Endothelial cell of umbilical vein (primary cell): ENCODE data around the gene GRK1. TPM values are rescaled to one million over a fixed set of nuclear protein-coding genes. Genes with fewer than 3 reads are reported as not detected.

Experiments
- BruUV-seq: library from RNA; stranded (reverse); fragments of 400-500 nt; replicated peaks from 2 replicates; lab custom pipeline; 2021; lab: Mats Ljungman, UMichigan
- CTCF ChIA-PET: fragments of 300-600, 350-600 bp; sonication (Branson Sonifier 250); formaldehyde crosslinking; loops from one replicate; lab custom pipeline; 2021; ENCODE audit warnings: antibody characterized with exemption, inconsistent platforms; lab: Charles Lee
- POLR2A ChIA-PET: fragments of 300-600, 350-600 bp; sonication (Branson Sonifier 250); formaldehyde crosslinking; loops from one replicate; lab custom pipeline; 2021; ENCODE audit warnings: antibody characterized with exemption, inconsistent platforms; lab: Charles Lee
- DNase-seq: peaks from one replicate; pipeline ENCODE4 v3.0.0-alpha.2; 2011; ENCODE audit warnings: low read depth, low spot score
- FAIRE-seq: peaks from 2 replicates; lab custom pipeline; 2011; peaks lifted over from hg19 to GRCh38; lab: Jason Lieb, UNC
- H2AFZ ChIP-seq: 2 replicates; pipeline ENCODE4 v1.6.0; 2012; ENCODE audit warnings: low read depth, low read length, control low read depth, inconsistent platforms
- H3K27ac ChIP-seq: 2 replicates; pipeline ENCODE4 v1.5.1; 2011; ENCODE audit warnings: low read depth, mild to moderate bottlenecking, control low read depth, low read length, moderate library complexity; ENCODE audit not compliant: insufficient read depth
- H3K27me3 ChIP-seq, 2 experiments: 2 replicates each; pipeline versions ENCODE4 v1.6.0 to v1.6.1; 2011; ENCODE audit warnings: low read length in 2 of 2, mixed read lengths in 1 of 2; ENCODE audit not compliant: control insufficient read depth in 2 of 2, insufficient read depth in 2 of 2
- H3K36me3 ChIP-seq, 2 experiments: 2 replicates in 1 of 2; 3 replicates in 1 of 2; pipeline ENCODE4 v1.5.1; 2011; ENCODE audit warnings: low read length in 2 of 2, mild to moderate bottlenecking in 1 of 2, moderate library complexity in 1 of 2; ENCODE audit not compliant: control insufficient read depth in 2 of 2, insufficient read depth in 2 of 2; ENCODE audit errors: extremely low read depth in 1 of 2
- H3K4me1 ChIP-seq: 3 replicates; pipeline ENCODE4 v1.5.1; 2011; ENCODE audit warnings: mild to moderate bottlenecking, low read length; ENCODE audit not compliant: control insufficient read depth, insufficient read depth; ENCODE audit errors: extremely low read depth
- H3K4me2 ChIP-seq: 2 replicates; pipeline ENCODE4 v1.6.1; 2011; ENCODE audit warnings: low read length, control low read depth, mixed read lengths; ENCODE audit not compliant: insufficient read depth
- H3K4me3 ChIP-seq, 3 experiments: fragments of 200-600 bp in 1 of 3; sonication (generic), shearing (Covaris generic) in 1 of 3; replicated peaks in 1 of 3; 2 replicates each; pipeline ENCODE4 v1.5.1; 2011 to 2016; ENCODE audit warnings: control low read depth in 3 of 3, low read length in 3 of 3, mild to moderate bottlenecking in 2 of 3, inconsistent platforms in 1 of 3, low read depth in 1 of 3, moderate library complexity in 1 of 3; ENCODE audit not compliant: insufficient read depth in 1 of 3
- H3K79me2 ChIP-seq: 2 replicates; pipeline ENCODE4 v1.6.0; 2012; ENCODE audit warnings: low read length, inconsistent platforms; ENCODE audit not compliant: control insufficient read depth, insufficient read depth
- H3K9ac ChIP-seq: replicated peaks from 2 replicates; pipeline ENCODE3; 2011; ENCODE audit warnings: low read length, control low read depth; ENCODE audit not compliant: insufficient read depth; ENCODE audit errors: extremely low read depth
- H3K9me1 ChIP-seq: replicated peaks from 3 replicates; pipeline ENCODE4 v1.6.0; 2011; ENCODE audit warnings: mild to moderate bottlenecking, low read length; ENCODE audit not compliant: control insufficient read depth, insufficient read depth; ENCODE audit errors: extremely low read depth
- H3K9me3 ChIP-seq: replicated peaks from 2 replicates; pipeline ENCODE4 v1.5.1; 2012; ENCODE audit warnings: low read length, inconsistent platforms; ENCODE audit not compliant: control insufficient read depth, insufficient read depth
- H4K20me1 ChIP-seq: replicated peaks from 2 replicates; pipeline ENCODE3; 2011; ENCODE audit warnings: mild to moderate bottlenecking, low read length; ENCODE audit not compliant: control insufficient read depth, insufficient read depth; ENCODE audit errors: extremely low read depth
- EZH2 ChIP-seq: IDR thresholded peaks from 2 replicates; pipeline ENCODE4 v1.6.1; 2012; ENCODE audit warnings: borderline replicate concordance, low read depth, mild to moderate bottlenecking, moderate library complexity, low read length, inconsistent platforms; ENCODE audit not compliant: severe bottlenecking
- FOS ChIP-seq: IDR thresholded peaks from 2 replicates; pipeline ENCODE4 v1.6.1; 2011; ENCODE audit warnings: mild to moderate bottlenecking, low read length, moderate library complexity, borderline replicate concordance; ENCODE audit not compliant: insufficient read depth
- GATA2 ChIP-seq: IDR thresholded peaks from 2 replicates; pipeline ENCODE4 v1.7.0; 2011; ENCODE audit warnings: low read depth, mild to moderate bottlenecking, moderate library complexity, mixed read lengths, low read length; ENCODE audit not compliant: insufficient read length, insufficient read depth
- JUN ChIP-seq: IDR thresholded peaks from 2 replicates; pipeline ENCODE4 v1.6.1; 2011; ENCODE audit warnings: borderline replicate concordance, low read depth; ENCODE audit not compliant: insufficient read length, insufficient read depth
- MAX ChIP-seq: IDR thresholded peaks from 2 replicates; pipeline ENCODE4 v1.6.1; 2011; ENCODE audit not compliant: insufficient read depth, insufficient read length
- MYC ChIP-seq: IDR thresholded peaks from one replicate; pipeline ENCODE4 v1.6.1; 2011; ENCODE audit warnings: mild to moderate bottlenecking, low read depth, low read length
- POLR2A ChIP-seq: IDR thresholded peaks from 2 replicates; pipeline ENCODE4 v1.6.1; 2012; ENCODE audit warnings: low read depth, mild to moderate bottlenecking, control low read depth, low read length
- POLR2AphosphoS5 ChIP-seq: IDR thresholded peaks from 2 replicates; pipeline ENCODE4 v1.6.1; 2012; ENCODE audit warnings: low read depth, mild to moderate bottlenecking, control low read depth, low read length, moderate library complexity; ENCODE audit not compliant: insufficient read depth
- dilution Hi-C: fragments of 300-500 bp; cut with MboI; formaldehyde crosslinking; loops from one replicate; pipeline ENCODE4 v1.15.0; 2019; ENCODE audit warnings: low sequenced_read_pairs; ENCODE audit not compliant: extremely low pct_ligation_motif_present
- intact Hi-C: fragments of 100-400 bp; cut with micrococcal nuclease; formaldehyde crosslinking; loops from one replicate; pipeline ENCODE4 v1.10.0; 2022
- polyA plus RNA-seq, 4 experiments: library from polyadenylated mRNA; depleted of rRNA in 3 of 4; stranded (reverse) in 3 of 4; unstranded in 1 of 4; fragments of >200 nt; gene quantifications; 2 replicates each; pipeline versions ENCODE4 v1.2.1 to v1.2.3, GENCODE V29; 2011 to 2012; ENCODE audit warnings: missing spikeins in 1 of 4
- total RNA-seq: library from RNA; stranded (reverse); gene quantifications from 2 replicates; pipeline ENCODE4 v1.2.3, GENCODE V29; 2021
- TF ChIP-seq, protein P1 (sequence below), 2 donors: IDR thresholded peaks; 1 replicate in 1 of 2; 2 replicates in 1 of 2; pipeline ENCODE4 v1.5.1; 2011; ENCODE audit warnings: low read length in 2 of 2, mild to moderate bottlenecking in 2 of 2, moderate library complexity in 2 of 2, control low read depth in 1 of 2, inconsistent platforms in 1 of 2, low read depth in 1 of 2; ENCODE audit not compliant: insufficient read depth in 1 of 2; ENCODE audit errors: extremely low read depth in 1 of 2

Gene GRK1
- total and polyA plus RNA-seq, 2 donors (not counting 3 experiments of a cell fraction or from before 2014, with no cell fraction given): not detected

DNA sequence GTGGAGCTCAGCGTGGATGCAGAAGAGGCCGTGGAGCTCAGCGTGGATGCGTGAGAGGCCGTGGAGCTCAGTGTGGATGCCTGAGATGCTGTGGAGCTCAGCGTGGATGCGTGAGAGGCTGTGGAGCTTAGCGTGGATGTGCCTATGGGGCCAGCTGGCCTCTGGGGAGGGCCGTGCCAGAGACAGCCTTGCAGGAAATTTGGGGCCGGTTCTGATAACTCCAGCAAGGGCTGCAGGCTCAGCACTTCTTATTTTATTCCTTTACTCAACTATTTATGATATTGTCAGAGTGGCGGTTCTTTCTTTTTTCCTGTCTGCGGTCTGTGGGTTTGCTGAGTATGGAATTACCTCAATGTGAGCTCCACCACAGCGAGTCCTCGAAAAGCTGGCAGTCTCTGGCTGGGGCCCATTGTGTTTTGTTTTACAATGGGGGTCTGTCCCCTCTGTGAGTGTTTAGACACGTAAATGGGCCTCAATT, 74.2 kb downstream of the GRK1 start:
- ChIA-PET POLR2A (no interaction called here), CTCF (interaction anchor here (0.6 to 2.0 kb wide), 6 partner anchors 14 to 163 kb away, joined by 3 to 8 read pairs (median 6); no protein-coding TSS in a partner anchor)
- H4K20me1 ChIP-seq: no peaks in the 10 kb centered on the region
- H3K9me1 ChIP-seq: no peaks in the 10 kb centered on the region
- dilution Hi-C loops (no loop called here), intact Hi-C loops (no loop called here)
- no peak overlapping the region for H3K4me2 ChIP-seq
- FAIRE-seq: no peak
- BruUV-seq: no TSS peak
- no peaks in the 10 kb centered on the region for H3K9me3 ChIP-seq
- no peaks in the 10 kb centered on the region for H3K27me3 ChIP-seq
- no peaks in the 10 kb centered on the region for H3K36me3 ChIP-seq
- no peak overlapping the region for H3K9ac ChIP-seq
- no peaks in the 10 kb centered on the region for H3K4me1 ChIP-seq
- no peak overlapping the region for H3K27ac ChIP-seq
- H3K79me2 ChIP-seq: no peaks in the 10 kb centered on the region
- H2AFZ ChIP-seq: no peak overlapping the region
- TF ChIP-seq, protein P1, sequence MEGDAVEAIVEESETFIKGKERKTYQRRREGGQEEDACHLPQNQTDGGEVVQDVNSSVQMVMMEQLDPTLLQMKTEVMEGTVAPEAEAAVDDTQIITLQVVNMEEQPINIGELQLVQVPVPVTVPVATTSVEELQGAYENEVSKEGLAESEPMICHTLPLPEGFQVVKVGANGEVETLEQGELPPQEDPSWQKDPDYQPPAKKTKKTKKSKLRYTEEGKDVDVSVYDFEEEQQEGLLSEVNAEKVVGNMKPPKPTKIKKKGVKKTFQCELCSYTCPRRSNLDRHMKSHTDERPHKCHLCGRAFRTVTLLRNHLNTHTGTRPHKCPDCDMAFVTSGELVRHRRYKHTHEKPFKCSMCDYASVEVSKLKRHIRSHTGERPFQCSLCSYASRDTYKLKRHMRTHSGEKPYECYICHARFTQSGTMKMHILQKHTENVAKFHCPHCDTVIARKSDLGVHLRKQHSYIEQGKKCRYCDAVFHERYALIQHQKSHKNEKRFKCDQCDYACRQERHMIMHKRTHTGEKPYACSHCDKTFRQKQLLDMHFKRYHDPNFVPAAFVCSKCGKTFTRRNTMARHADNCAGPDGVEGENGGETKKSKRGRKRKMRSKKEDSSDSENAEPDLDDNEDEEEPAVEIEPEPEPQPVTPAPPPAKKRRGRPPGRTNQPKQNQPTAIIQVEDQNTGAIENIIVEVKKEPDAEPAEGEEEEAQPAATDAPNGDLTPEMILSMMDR (IDR thresholded peaks at IDR 0.05; ENCODE audit: extremely low read depth in 1 of 2, insufficient read depth in 1 of 2, low read depth in 1 of 2, low read length in 2 of 2): no peak
- TF ChIP-seq GATA2 (no peak), JUN (no peak), POLR2A (no peak), MAX (no peak), EZH2 (no peak), MYC (no peak), POLR2AphosphoS5 (no peak), FOS (no peak)
- no peak for DNase-seq
- no peak overlapping the region for H3K4me3 ChIP-seq
